Measurements from ENCODE around the gene CDHR1. TPM values are rescaled to one million over a fixed set of nuclear protein-coding genes. Genes with fewer than 3 reads are reported as not detected.

CDHR1 gene
- total RNA-seq, 3 donors from 2014 or later, result 0.15 to 0.66 (median 0.16) TPM

DNA sequence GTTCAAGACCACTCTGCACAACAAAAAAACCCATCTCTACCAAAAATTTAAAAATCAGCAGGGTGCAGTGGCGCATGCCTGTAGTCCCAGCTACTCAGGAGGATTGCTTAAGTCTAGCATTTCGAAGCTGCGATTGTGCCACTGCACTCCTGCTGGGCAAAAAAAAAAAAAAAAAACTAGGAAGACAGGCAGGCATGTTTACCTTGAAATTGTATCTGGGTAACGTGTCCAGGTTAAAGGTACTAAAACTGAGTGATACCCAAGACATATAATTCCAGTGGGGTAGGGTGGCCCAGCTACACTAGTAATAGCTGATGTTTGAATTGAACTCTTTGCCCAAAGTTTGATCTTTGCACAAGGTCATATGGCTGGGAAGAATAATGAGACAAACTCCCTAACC lies 38.8 kb upstream of the CDHR1 start:
- H3K36me3 ChIP-seq, result peaks cover 13% of the 10 kb centered on the region
- no peak overlapping the region for H3K27ac ChIP-seq
- intact Hi-C loops (cut with DNase I; ENCODE audit: low total_unique reads), result no loop called here
- TF ChIP-seq POLR2AphosphoS5 (IDR thresholded peaks at IDR 0.05) (no peak), CTCF (IDR thresholded peaks at IDR 0.05) (no peak), POLR2A (IDR thresholded peaks at IDR 0.05) (no peak)
- H3K4me1 ChIP-seq, result no peaks in the 10 kb centered on the region
- no peak for DNase-seq (ENCODE audit: low spot score in 2 of 2)
- no peaks in the 10 kb centered on the region for H3K9me3 ChIP-seq
- H3K27me3 ChIP-seq, result no peaks in the 10 kb centered on the region
- H3K4me3 ChIP-seq, result no peak overlapping the region

DNA sequence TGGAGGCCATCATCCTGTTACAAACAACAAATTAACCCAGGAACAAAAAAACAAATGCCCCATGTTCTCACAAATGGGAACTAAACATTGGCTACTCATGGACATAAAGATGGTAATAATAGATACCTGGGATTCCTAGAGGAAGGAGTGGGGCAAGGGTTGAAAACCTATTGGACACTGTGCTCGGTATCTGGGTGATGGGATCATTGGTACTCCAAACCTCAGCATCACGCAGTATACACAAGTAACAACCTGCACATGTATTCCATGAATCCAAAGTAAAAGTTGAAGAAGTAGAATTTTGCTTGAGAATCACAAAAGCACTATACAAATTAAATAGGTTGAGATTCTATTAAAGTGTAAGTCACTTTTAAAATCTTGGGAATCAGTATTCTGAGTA lies 38.3 kb upstream of the CDHR1 start:
- no peaks in the 10 kb centered on the region for H3K9me3 ChIP-seq
- H3K27me3 ChIP-seq, result no peaks in the 10 kb centered on the region
- no peak for DNase-seq (ENCODE audit: low spot score in 2 of 2)
- H3K4me1 ChIP-seq, result no peaks in the 10 kb centered on the region
- no peak overlapping the region for H3K4me3 ChIP-seq
- TF ChIP-seq POLR2A (IDR thresholded peaks at IDR 0.05) (no peak), POLR2AphosphoS5 (IDR thresholded peaks at IDR 0.05) (no peak), CTCF (IDR thresholded peaks at IDR 0.05) (no peak)
- peaks cover 11% of the 10 kb centered on the region for H3K36me3 ChIP-seq
- H3K27ac ChIP-seq, result no peak overlapping the region
- intact Hi-C loops (cut with DNase I; ENCODE audit: low total_unique reads), result no loop called here

- H3K4me3 ChIP-seq, result no peak overlapping the region
- H3K27me3 ChIP-seq, result peaks cover 0 to 2% of the 10 kb centered on the region in 2 donors
- H3K4me1 ChIP-seq, result no peaks in the 10 kb centered on the region
- peaks cover 3% of the 10 kb centered on the region for H3K36me3 ChIP-seq
- TF ChIP-seq POLR2A (IDR thresholded peaks at IDR 0.05) (no peak), CTCF (IDR thresholded peaks at IDR 0.05) (no peak), POLR2AphosphoS5 (IDR thresholded peaks at IDR 0.05) (no peak)
- H3K27ac ChIP-seq, result no peak overlapping the region
- intact Hi-C loops (cut with DNase I; ENCODE audit: low total_unique reads), result no loop called here
- no peaks in the 10 kb centered on the region for H3K9me3 ChIP-seq
- no peak for DNase-seq (ENCODE audit: low spot score in 2 of 2)
These were observed 37.6 kb upstream of the CDHR1 start for GRCh38 chr10:84156768-84157167.

- H3K9me3 ChIP-seq, result no peaks in the 10 kb centered on the region
- no peaks in the 10 kb centered on the region for H3K4me1 ChIP-seq
- DNase-seq (ENCODE audit: low spot score in 2 of 2), result no peak
- TF ChIP-seq POLR2A (IDR thresholded peaks at IDR 0.05) (no peak), CTCF (IDR thresholded peaks at IDR 0.05) (no peak), POLR2AphosphoS5 (IDR thresholded peaks at IDR 0.05) (no peak)
- intact Hi-C loops (cut with DNase I; ENCODE audit: low total_unique reads), result no loop called here
- no peak overlapping the region for H3K27ac ChIP-seq
- peaks cover 0 to 5% of the 10 kb centered on the region in 2 donors for H3K27me3 ChIP-seq
- no peaks in the 10 kb centered on the region for H3K36me3 ChIP-seq
- H3K4me3 ChIP-seq, result no peak overlapping the region
These were observed 36.3 kb upstream of the CDHR1 start for GRCh38 chr10:84158061-84158460.

DNA sequence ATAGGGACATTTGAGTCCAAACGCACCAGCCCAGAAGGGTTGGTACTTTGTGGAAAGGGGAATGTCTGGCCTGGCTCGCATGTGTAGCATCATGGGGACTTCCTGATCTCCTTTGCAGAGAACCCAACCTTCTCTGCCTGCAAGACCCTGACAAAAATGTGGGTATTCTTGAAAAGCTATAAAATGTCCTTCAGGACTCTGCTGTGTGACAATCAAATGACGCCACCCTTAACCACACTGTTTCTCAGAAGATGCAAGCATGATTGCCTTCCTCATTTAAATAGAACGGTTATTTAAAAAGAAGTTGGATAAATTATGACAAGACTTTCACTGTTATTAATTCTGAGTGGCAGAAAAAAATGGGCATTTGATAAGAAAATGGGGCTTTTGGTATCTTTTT lies 35.8 kb upstream of the CDHR1 start:
- no peaks in the 10 kb centered on the region for H3K36me3 ChIP-seq
- DNase-seq (ENCODE audit: low spot score in 2 of 2), result no peak
- TF ChIP-seq POLR2AphosphoS5 (IDR thresholded peaks at IDR 0.05) (no peak), POLR2A (IDR thresholded peaks at IDR 0.05) (no peak), CTCF (IDR thresholded peaks at IDR 0.05) (no peak)
- no peaks in the 10 kb centered on the region for H3K9me3 ChIP-seq
- H3K4me1 ChIP-seq, result no peaks in the 10 kb centered on the region
- no peak overlapping the region for H3K27ac ChIP-seq
- intact Hi-C loops (cut with DNase I; ENCODE audit: low total_unique reads), result no loop called here
- no peak overlapping the region for H3K4me3 ChIP-seq
- peaks cover 0 to 5% of the 10 kb centered on the region in 2 donors for H3K27me3 ChIP-seq

Measured in breast epithelium (tissue), 4 donors.